HG02885 (cell line): ENCODE data around the gene CMPK2.

Source experiments
- ATAC-seq: cut with Tn5 transposase; IDR thresholded peaks from one replicate; pipeline ENCODE4 v1.9.1; 2021; ENCODE audit warnings: mild to moderate bottlenecking; ENCODE audit not compliant: unreplicated experiment, poor library complexity

Gene CMPK2

DNA sequence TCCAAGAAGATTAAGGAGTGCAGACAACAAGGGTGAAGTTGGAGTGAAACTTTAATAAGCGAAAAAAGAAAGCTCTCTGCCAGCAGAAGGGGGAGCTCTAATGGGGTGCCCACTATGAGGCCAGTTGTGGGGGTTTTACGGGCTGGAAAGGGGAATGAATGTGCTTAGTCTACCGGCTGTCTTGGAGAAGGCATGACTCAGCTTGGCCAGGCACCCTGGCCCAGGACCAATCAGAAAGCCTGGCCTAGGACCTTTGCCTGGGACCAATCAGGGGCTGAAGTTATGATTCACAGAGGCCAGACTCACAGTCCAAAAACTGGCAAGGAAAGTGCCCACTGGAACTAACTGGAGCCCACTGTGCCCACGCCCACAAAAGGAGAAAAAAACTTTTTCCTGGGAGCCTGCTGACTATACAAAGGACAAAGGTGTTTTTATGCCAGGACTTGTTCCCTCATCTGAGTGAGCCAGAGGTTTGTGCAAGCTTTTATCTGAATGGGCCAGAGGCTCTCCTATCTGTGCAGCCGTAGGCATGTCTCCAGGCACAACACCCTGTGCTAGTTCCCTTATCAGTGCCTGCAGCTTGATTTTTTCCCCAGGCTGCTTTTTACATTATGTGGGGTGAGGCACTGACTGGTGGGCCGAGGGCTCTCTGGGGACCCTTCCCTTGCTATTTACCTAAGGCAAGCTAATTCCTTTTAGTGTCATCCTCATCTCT lies 18.6 kb downstream of the CMPK2 start:
- ATAC-seq, result no peak

DNA sequence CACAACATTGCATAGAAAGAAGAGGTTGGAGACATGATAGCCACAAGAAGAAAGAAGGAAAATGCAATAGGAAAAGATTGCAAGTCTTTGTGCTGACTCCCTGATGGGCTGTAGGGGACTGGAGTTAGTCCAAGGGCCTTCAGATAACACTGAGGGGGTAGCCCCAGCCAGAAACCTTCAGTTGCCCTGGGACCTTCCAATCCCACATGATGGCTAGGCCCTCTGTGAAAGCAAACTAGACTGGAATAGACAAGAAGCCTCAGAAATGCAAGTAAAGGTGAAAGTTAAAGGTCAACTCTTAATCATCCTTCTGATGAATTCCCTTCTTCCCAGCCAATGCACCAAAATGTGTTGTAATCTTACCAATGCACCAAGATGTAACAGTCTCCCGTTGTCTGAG lies 19.2 kb downstream of the CMPK2 start:
- no peak for ATAC-seq

DNA sequence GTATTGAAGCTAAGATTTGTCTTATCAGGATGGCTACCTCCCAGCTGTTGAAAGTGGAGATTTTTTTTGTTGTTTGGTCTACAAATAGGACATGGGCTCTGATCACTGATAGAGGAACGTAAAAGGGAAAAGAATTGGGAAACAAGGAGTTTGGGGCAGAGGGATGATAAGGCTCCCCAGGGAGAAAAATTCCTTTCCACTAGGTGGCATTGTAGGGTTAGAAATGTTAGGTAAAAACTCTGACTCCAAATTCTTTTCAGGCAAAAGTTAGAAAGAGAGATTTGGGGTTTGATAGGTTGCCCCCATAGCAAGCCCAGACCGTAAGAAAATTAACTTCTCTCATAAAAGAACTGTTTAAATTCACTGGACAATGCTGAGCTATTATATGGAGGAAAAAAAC lies 19.8 kb downstream of the CMPK2 start:
- no peak for ATAC-seq

DNA sequence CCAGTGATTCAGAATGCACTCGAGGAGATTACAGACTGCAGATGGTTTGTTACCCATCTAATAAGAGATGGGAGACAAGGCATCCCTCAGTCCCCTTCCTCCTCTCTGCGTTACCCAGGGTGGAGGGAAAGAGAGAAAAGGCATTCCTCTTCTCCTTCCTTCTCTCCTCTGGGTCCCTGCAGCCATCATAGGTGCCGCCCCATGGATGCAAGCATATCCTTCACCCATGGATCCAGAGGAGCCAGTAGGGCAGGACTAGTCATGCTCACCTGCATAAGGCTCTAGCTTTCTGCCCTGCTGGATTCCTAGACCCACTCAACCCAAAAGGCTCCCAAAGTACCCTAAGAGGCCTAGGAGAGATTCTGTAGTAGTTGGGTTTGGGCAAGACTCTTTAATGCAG lies 20.4 kb downstream of the CMPK2 start:
- no peak for ATAC-seq

DNA sequence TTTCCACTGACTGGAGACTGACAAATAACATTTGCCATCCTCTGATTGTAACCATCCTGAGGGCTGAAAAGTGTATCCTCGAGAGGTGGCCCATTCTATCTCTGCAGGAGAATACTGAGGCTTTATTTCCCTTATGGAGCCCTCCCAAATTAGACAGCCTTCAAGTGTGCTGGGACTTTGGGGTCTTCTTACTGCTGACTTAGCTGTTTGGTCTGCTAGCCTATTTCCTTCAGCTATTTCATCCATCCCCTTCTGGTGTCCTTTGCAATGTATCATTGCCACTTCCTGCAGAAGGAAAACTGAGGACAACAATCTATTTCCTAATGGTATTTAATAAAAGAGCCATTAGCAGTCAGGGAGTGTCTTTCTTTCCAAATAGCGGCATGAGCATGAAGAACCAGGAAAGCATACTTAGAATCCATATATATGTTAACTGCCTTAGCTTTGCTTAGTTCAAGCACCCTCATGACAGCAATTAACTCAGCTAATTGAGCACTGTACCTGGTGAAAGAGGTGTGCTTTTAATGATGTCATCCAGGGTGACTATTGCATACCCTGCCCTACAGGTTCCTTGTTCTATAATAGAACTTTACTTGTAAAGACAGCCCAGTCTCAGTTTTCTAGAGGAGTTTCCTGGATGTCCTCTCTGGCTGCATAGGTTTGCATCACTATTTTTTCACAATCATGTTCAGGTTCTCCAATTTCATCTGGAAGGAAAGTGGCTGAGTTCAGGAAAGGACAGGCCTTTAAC lies 24.0 kb downstream of the CMPK2 start:
- no peak for ATAC-seq

DNA sequence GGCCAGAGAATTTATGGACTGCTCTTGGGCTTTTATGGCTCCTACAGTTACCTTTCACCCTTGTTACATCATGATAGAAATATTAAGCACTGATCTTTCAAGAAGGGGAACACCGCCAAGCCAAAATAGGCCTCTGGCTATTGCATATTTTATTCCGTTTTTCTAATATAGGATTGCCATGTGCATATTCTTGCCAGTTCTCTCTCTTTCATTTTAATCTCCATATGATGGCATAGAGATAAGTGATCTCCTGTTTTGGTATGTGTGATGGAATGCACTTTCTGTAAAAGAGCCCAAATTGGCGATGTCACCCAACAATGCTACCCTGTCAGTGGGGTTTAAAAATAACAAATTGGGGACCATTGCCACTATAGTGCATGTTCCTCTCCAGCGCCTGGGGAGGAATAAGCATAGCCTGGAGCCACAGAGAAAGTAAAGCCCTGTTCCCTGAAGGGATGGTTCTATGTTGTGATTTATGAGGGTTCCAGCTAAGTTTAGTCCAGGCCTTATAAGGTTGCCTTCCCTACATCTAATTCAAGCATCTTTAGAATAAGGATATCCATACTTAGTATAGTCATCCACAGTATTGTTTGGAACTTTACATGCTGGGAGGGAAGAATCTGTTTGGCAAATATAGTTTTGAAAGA lies 26.9 kb downstream of the CMPK2 start:
- ATAC-seq, result no peak

DNA sequence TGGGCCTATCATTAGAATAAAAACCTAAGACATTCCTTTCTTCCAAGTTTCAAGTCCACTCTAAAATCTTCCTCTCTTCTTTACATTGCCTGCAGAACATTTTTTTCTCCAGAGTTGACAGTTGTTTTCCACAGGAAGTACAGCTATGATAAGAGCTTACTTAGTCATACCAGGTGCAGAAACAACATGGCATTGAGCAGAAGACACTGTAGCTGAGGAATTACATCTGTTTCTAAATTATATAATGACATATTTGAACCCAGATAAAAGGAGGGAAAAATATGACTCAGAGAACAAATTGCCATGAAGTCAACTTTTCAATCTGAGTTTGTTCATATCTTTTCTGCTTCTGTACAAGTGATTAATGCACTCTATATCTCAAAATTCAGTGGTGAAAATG lies 30.2 kb downstream of the CMPK2 start:
- ATAC-seq, result no peak

DNA sequence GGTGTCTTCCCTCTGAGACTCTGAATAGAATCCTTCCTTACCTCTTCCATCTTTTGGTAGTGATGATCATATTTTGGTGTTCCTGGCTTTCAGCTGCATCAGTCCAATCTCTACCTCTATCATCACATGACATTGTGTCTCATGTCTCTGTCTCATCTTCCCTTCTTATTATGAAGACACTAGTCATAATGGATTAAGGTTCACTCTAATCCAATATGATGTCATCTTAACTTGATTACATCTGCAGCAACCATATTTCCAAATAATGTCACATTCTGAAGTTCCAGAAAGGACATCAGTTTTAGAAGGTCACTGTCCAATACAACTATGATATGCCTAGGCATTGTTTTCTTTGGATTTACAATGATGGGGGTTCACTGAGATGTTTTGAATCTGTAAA lies 31.5 kb downstream of the CMPK2 start:
- ATAC-seq, result no peak

DNA sequence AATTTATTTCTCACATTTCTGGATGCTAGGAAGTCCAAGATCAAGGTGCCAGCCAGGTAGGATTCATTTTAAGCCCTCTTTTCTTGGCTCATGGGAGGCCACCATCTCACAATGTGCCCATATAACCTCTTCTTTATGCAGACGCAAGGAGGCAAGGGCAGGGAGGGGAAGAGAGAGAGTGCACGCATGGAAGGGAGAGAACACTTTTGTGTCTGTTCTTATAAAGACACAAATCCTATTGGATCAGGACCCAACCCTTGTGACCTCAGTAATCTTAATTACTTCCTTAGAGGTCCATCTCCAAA lies 32.5 kb downstream of the CMPK2 start:
- ATAC-seq, result no peak

DNA sequence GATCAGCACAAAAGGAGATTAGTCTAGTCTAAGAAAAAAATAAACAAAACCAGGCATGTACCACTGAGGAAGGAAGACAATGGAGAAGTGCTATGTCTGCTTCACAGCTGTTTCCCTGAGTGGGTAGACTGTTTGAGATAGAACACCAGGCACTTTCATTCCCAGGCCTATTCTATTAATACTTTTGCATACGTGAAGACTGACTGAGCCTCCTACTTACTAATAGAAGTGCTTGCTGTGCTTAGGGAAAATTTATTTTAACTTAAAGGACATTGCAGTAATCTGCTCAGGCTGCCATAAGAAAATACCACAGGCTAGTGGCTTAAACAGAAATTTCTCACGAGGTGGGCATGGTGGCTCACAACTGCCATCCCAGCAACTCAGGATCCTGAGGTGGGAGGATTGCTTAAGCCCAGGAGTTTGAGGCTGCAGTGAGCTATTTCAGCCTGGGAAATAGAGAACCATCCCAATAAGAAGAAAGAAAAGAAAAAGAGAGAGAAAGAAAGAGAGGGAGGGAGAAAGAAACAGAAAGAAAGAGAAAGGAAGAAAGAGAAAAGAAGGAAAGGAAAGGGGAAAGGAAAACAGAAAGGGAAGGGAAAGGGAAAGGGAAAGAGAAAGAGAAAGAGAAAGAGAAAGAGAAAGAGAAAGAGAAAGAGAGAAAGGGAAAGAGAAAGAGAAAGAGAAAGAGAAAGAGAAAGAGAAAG lies 33.0 kb downstream of the CMPK2 start:
- ATAC-seq, result no peak

DNA sequence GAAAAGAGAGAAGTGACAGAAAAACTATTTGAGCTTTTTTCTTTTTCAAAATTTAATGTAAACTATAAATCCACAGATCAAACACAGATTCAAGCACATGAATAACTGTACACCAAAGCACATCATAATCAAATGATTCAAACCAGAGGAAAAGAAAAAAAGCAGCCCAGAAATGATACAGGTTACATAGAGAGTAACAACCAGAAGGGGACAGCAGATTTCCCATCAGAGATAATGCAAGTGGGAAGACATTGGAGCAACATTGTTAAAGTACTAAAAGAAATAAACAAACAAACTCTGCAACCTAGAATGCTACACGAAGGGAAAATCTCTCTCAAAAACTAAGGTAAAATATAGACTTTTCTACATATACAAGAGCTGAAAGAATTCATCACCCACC lies 34.5 kb downstream of the CMPK2 start:
- no peak for ATAC-seq

DNA sequence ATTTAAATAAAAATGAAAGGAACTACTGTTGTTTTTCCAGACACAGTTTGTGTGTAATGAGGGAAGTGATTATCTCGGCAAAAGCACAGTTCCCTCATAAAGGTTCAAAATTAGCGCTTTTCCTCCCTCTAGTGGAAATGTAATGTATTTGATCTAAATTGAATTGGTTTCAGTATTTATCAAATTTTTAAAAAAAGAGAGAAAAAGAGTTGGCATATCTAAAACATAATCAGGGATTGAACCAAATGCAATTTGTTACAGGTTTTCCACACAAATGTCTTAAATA lies 37.5 kb downstream of the CMPK2 start:
- no peak for ATAC-seq

DNA sequence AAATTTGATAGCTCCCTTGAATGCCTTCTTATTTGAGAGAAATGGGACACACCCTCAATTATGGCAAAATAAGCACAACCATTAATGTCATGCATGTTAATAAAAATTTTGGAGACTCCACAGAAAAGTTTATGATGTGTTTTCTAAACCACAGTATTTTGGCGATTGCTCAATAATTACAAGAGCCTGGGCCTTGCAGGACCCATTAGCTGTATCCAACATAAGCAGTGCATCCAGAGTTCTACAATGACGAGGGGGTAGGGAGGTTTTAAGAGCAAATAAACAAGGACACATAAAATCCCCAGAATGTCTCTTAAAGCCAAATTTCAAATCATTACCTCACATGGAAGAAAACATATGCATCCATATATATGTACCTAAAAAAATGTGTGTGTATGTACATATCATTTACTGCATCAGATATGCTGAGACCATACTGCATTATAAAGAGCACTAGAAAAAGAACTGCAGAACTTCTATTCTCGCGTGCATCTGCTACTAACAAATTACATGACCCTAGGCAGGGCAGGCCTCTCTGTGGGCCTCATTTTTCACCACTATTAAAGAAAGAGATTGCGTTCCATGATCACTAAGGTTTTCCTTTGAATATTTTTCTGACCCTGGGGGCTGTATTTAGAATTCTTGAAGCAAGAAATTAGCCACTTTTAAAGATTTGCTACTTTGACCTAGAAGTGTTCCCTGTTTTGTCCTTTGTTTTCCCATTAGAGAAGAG lies 38.0 kb downstream of the CMPK2 start:
- ATAC-seq, result no peak

DNA sequence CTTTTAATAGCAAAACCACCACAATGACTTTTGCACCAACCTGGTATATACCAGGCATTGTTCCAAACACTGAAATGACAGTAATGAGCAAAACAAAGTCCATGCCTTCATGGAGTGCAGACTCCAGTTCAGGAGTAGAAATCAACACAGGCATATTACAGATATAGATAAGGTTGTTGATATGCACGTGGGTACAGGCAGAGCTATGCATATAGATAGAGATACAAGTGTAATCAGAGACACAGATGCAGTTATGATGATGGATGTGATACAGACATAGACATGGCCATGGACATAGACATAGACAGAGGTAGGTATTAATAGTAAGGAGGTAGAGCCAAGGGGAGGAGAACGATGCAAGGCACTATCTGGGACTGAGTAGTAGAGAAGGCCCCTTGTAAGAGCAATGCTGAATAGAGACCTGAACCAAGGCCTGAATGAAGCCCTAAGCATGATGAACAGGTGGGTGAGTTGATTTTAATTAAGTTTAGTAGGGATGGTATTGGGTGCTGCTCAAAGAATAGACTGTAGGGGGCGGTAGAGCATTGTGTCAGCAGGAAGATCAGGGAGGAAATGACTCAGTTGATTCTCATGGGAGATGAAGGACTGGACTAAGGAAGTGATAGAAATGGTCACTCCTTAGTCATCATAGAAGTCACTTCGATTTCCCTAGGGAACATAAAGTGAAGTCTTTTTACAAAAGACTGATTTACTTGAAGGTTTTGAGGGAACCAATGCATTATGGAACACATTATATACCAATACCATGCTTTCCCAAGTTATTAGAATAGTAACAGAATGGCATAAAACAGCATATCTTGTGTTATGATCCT lies 39.4 kb downstream of the CMPK2 start:
- ATAC-seq, result peak; percentile 98

DNA sequence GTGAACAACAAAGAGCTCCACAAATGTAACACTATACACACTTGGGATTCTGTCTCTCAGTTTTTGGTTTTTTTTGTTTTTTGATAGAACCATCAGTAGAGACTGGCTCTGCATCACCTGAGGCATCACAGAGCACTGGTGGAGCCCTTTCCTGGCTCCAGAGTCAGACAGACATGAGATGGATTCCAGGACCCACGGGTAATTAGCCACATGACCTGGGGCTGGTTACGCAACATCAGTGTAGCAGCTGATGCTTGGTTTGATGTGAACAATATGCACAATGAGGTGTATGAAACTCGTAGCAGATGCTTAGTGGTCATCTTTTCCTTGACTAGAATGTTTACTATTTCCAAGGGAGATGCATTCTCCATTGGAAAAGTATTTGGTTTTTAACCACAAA lies 40.7 kb downstream of the CMPK2 start:
- no peak for ATAC-seq

DNA sequence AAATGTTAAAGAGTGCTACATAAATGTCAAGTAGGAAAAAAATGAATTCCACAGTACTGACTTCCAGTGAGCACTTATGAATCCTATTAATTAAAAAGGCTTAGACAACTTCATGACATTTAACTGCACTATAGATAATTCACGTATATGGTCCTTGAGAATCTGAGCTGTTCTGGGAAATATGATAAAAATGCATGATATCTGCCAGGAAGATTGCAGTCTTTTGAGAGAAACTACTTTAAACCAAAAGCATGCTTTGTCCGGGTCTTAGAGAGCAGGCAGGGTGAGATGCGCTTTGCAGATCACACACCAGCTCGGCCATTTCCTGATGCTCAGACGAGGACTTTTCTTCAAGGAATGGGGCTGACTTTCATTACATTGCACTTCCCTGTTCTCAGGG lies 42.6 kb downstream of the CMPK2 start:
- ATAC-seq, result no peak

DNA sequence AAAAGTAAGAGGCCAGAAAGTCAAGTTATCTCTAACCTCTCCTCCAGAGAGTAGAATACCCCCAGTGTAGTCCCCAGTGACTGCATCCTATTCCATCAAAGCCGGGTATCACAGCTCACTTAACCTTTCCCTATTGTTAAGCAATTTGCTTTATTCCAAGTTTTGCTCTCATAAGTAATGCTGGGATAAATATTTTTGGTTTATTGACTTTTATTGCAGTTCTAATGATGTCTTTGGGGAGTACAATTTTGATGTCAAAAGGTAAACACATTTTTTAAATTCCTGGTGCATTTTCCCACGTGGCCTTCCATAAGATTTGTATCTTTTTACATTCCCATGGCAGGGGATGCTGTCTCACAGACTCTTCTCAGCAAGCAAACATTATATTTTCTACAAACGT lies 43.3 kb downstream of the CMPK2 start:
- ATAC-seq, result no peak

DNA sequence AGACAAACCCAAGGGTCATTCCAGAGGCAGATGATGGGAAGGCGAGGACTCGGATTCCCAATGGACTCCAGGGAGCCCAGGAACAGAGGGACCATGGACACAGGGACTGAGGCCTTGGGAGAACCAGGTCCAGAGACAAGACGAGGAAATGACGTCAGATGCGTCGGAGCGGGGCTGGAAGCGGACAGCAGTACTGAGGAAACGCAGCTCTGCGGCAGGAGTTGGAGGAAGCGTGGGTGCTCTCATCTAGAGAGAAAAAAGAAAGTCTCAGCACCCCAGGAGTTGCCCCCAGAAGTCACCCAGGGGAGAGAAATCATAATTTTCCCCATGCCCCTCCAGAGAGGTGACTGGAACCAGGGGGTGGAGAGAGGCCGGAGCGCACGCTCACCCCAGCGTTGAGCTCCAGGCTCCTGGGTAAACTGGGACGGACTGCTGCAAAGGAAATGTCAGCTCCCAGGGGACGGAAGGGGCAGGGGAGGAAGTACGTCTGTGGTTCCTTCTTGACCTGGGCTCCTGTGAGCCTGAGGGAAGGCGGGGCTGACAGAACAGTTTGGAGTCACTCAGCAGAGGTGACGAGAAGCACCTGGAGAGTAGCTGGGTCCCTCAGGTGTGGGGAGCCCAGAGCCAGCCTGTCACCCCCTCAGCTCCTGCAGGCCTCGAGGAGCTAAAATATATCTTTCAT lies 44.7 kb downstream of the CMPK2 start:
- ATAC-seq, result no peak

DNA sequence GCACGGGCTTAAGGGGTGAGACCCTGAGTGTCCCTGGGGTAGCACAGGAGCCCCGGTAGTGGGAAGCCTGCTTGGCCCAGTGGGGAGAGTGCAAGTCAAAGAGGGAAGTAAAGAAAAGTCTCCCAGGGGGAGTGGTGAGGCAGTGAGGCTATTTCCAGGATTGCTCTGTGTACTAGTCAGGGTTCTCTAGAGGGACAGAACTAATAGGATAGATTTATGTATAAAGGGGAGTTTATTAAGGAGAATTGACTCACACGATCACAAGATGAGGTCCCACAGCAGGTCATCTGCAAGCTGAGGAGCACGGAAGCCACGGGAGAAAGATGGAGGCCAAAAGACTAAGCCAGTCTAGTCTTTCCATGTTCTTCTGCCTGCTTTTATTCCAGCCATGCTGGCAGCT lies 45.5 kb downstream of the CMPK2 start:
- ATAC-seq, result no peak
